ENCODE measurements around the gene C2CD3. TPM values are rescaled to one million over a fixed set of nuclear protein-coding genes. Genes with fewer than 3 reads are reported as not detected.
A peak's percentile ranks its signal among the peaks of the same experiment; 100 is the strongest.

C2CD3 gene
- total and polyA plus RNA-seq, 2 of the 4 experiments (the other 2 are of a cell fraction): 11.1 to 19.2 TPM

DNA sequence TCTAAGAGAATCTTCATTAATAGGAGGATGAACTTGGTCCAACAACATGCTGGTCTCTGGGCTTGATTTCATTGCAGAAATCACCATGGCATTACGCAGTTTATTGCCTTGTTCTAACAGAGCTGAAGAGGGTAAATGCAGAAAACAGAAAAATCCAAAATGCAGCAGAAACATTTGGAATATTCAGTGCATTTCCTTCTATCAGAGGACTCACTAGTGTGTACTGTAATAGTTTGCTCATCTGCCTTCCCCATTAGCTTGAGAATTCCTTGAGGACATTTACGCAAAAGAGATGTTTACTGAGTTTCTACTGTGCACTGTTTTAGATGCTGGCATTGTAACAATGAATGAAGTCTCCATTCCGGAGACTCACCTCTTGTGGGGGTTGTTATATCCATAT, 37.4 kb downstream of the C2CD3 start:
- Histone ChIP-seq H3K4me2 (ENCODE audit: low read depth, low read length) (peak overlapping the region; percentile 44; the same call in 1 of the 2 replicates), H3K27me3 (ENCODE audit: control insufficient read depth, insufficient read depth, low read length) (no peaks in the 10 kb centered on the region), H3K23ac (ENCODE audit: low read depth, low read length) (no peak overlapping the region; the same call in 1 of the 2 replicates), H3K56ac (ENCODE audit: extremely low read depth, insufficient read depth, low read length) (no peak overlapping the region), H3K9me1 (ENCODE audit: insufficient read depth, low read length) (peaks cover 2% of the 10 kb centered on the region; the same call in 1 of the 2 replicates), H2BK15ac (ENCODE audit: low read depth, low read length) (peak overlapping the region; percentile 78; the same call in 2 of the 3 replicates), H3K18ac (ENCODE audit: low read depth, low read length) (peak overlapping the region; percentile 92; the same call in 1 of the 2 replicates), H4K91ac (ENCODE audit: insufficient read depth, low read depth, low read length) (peak overlapping the region; percentile 79), H2BK5ac (ENCODE audit: low read depth, low read length, poor library complexity, severe bottlenecking) (peak overlapping the region; percentile 93), H2AK5ac (ENCODE audit: low read depth, low read length) (peak overlapping the region; percentile 63; the same call in 1 of the 2 replicates), H3K4me3 (ENCODE audit: insufficient read depth, low read depth, low read length) (no peak overlapping the region), H3K9ac (ENCODE audit: low read depth, low read length) (no peak overlapping the region), H2BK120ac (ENCODE audit: low read depth, low read length) (peak overlapping the region; percentile 63), H3K9me3 (ENCODE audit: control insufficient read depth, insufficient read depth, low read length) (no peaks in the 10 kb centered on the region), H2BK20ac (ENCODE audit: low read depth, low read length) (peak overlapping the region; percentile 52; the same call in 1 of the 2 replicates), H2AK9ac (replicated peaks; ENCODE audit: low read depth, low read length, poor library complexity) (no peak overlapping the region), H2AFZ (replicated peaks; ENCODE audit: low read length, poor library complexity) (no peak overlapping the region), H3K4me1 (ENCODE audit: control insufficient read depth, insufficient read depth, low read length) (peaks cover 23% of the 10 kb centered on the region), H3K14ac (replicated peaks; ENCODE audit: low read depth, low read length) (peak overlapping the region; percentile 44; the same call in 1 of the 2 replicates), H3K79me1 (ENCODE audit: low read depth in 1 of 2, low read length in 2 of 2) (peaks cover 2 to 15% of the 10 kb centered on the region in 2 experiments; a peak in 2 of 4 replicates), H3K4ac (ENCODE audit: low read depth, low read length) (no peak overlapping the region), H4K20me1 (ENCODE audit: insufficient read depth, low read length) (no peaks in the 10 kb centered on the region), H3K36me3 (ENCODE audit: control insufficient read depth, insufficient read depth, low read length) (peaks cover 4% of the 10 kb centered on the region; the same call in 1 of the 2 replicates), H3K27ac (ENCODE audit: insufficient read depth, low read length) (no peak overlapping the region), H4K5ac (ENCODE audit: low read depth, low read length) (peak overlapping the region; percentile 82; the same call in 1 of the 2 replicates), H4K8ac (ENCODE audit: low read depth in 2 of 2, low read length in 2 of 2) (peak overlapping the region; percentile 28 to 54; a peak in 2 of 4 replicates)
- ChIA-PET CTCF (no interaction called here), POLR2A (ENCODE audit: unreplicated experiment) (no interaction called here)
- no CpG with 5 or more reads among the region's 3 CpGs for WGBS, 2 experiments (ENCODE audit: extremely low coverage in 2 of 2, insufficient read length in 1 of 2)
- in situ Hi-C loops (cut with MboI; ENCODE audit: low sequenced_read_pairs) (no loop called here), intact Hi-C loops (cut with micrococcal nuclease) (no loop called here), dilution Hi-C loops (cut with HindIII; ENCODE audit: low sequenced_read_pairs, unreplicated experiment) (no loop called here)
- no TSS peak for BruUV-seq (replicated peaks)
- TF ChIP-seq NFE2L2 (IDR thresholded peaks at IDR 0.05; ENCODE audit: low read depth, low read length): no peak
- TF ChIP-seq SMC3 (IDR thresholded peaks at IDR 0.05; ENCODE audit: low read depth, low read length): no peak
- TF ChIP-seq RCOR1 (IDR thresholded peaks at IDR 0.05; ENCODE audit: insufficient replicate concordance, low read length): no peak
- TF ChIP-seq MXI1 (IDR thresholded peaks at IDR 0.05; ENCODE audit: borderline replicate concordance, low read depth, low read length): no peak
- no peak for TF ChIP-seq FOS (IDR thresholded peaks at IDR 0.05; ENCODE audit: low read depth, low read length)
- TF ChIP-seq, protein P1, sequence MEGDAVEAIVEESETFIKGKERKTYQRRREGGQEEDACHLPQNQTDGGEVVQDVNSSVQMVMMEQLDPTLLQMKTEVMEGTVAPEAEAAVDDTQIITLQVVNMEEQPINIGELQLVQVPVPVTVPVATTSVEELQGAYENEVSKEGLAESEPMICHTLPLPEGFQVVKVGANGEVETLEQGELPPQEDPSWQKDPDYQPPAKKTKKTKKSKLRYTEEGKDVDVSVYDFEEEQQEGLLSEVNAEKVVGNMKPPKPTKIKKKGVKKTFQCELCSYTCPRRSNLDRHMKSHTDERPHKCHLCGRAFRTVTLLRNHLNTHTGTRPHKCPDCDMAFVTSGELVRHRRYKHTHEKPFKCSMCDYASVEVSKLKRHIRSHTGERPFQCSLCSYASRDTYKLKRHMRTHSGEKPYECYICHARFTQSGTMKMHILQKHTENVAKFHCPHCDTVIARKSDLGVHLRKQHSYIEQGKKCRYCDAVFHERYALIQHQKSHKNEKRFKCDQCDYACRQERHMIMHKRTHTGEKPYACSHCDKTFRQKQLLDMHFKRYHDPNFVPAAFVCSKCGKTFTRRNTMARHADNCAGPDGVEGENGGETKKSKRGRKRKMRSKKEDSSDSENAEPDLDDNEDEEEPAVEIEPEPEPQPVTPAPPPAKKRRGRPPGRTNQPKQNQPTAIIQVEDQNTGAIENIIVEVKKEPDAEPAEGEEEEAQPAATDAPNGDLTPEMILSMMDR (conservative IDR thresholded peaks at IDR 0.05; ENCODE audit: low read depth, low read length): no peak
- TF ChIP-seq CHD1 (IDR thresholded peaks at IDR 0.05; ENCODE audit: low read depth, low read length): no peak
- no peak for TF ChIP-seq CEBPB (IDR thresholded peaks at IDR 0.05; ENCODE audit: low read depth, low read length)
- no peak for TF ChIP-seq MAFK (IDR thresholded peaks at IDR 0.05; ENCODE audit: low read depth, low read length)
- TF ChIP-seq MAZ (IDR thresholded peaks at IDR 0.05; ENCODE audit: borderline replicate concordance, low read depth, low read length): no peak
- no peak for TF ChIP-seq BHLHE40 (IDR thresholded peaks at IDR 0.05; ENCODE audit: low read depth, low read length)
- TF ChIP-seq POLR2A (IDR thresholded peaks at IDR 0.05; ENCODE audit: low read depth, low read length): no peak
- TF ChIP-seq, protein P2, sequence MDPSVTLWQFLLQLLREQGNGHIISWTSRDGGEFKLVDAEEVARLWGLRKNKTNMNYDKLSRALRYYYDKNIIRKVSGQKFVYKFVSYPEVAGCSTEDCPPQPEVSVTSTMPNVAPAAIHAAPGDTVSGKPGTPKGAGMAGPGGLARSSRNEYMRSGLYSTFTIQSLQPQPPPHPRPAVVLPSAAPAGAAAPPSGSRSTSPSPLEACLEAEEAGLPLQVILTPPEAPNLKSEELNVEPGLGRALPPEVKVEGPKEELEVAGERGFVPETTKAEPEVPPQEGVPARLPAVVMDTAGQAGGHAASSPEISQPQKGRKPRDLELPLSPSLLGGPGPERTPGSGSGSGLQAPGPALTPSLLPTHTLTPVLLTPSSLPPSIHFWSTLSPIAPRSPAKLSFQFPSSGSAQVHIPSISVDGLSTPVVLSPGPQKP (IDR thresholded peaks at IDR 0.05; ENCODE audit: borderline replicate concordance, low read depth, low read length): no peak
- no peak for TF ChIP-seq RFX5 (IDR thresholded peaks at IDR 0.05; ENCODE audit: low read depth, low read length)
- TF ChIP-seq RAD21 (IDR thresholded peaks at IDR 0.05; ENCODE audit: low read length): no peak
- TF ChIP-seq, protein P3, sequence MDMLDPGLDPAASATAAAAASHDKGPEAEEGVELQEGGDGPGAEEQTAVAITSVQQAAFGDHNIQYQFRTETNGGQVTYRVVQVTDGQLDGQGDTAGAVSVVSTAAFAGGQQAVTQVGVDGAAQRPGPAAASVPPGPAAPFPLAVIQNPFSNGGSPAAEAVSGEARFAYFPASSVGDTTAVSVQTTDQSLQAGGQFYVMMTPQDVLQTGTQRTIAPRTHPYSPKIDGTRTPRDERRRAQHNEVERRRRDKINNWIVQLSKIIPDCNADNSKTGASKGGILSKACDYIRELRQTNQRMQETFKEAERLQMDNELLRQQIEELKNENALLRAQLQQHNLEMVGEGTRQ (IDR thresholded peaks at IDR 0.05; ENCODE audit: low read depth, low read length): no peak
- DNase-seq: no peak
- ATAC-seq (ENCODE audit: low read depth): no peak; the same call in 1 of the 2 replicates
